GM19238 (cell line): ENCODE data around the gene MADCAM1.

Experiments
- DNase-seq: peaks from one replicate; pipeline ENCODE4 v3.0.0; 2011; ENCODE audit warnings: low spot score; ENCODE audit not compliant: insufficient read length

MADCAM1 gene

DNA sequence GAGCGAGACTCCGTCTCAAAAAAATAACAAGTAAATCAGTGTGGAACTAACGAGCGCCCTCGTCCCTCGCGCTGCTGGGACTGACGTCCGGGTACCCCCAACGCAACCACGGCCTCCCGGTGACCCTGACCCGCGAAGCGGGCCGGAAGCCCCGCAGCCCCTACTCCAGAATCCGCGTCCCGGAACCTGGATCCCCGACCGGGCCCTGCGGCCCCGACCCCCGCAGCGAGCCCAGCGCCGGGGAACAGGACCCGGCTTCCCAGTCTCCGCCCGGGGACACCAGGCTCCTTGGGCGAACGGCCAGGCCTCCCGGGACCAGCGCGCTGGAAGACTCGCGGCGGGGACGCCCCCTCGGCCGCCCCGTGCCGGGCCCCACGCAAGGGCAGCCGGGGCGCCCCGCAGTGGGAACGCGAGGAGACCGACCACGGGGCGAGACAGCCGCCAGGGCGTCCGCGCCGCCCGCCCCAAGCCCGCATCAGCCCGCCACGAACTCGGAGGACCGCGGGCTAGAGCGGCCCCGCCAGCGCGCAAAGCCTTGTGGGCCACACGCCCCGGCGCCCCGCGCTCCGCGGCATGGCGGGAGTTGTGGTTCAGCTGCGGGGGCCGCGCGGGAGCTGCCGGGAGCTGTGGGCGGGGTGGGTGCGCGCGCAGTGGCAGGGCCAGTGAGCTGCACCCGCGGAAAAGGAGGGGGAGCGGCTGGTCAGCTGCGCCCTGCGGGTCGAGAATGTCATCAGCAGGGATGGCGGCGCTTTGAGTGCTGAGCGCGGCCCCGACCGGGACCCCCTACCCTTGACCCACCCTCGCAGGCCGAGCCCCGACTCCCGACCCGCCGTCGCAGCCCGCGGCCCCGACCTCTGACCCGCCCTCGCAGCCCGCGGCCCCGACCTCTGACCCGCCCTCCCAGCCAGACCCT is 7.5 kb upstream of the MADCAM1 start:
- DNase-seq, result peak; percentile 97

DNA sequence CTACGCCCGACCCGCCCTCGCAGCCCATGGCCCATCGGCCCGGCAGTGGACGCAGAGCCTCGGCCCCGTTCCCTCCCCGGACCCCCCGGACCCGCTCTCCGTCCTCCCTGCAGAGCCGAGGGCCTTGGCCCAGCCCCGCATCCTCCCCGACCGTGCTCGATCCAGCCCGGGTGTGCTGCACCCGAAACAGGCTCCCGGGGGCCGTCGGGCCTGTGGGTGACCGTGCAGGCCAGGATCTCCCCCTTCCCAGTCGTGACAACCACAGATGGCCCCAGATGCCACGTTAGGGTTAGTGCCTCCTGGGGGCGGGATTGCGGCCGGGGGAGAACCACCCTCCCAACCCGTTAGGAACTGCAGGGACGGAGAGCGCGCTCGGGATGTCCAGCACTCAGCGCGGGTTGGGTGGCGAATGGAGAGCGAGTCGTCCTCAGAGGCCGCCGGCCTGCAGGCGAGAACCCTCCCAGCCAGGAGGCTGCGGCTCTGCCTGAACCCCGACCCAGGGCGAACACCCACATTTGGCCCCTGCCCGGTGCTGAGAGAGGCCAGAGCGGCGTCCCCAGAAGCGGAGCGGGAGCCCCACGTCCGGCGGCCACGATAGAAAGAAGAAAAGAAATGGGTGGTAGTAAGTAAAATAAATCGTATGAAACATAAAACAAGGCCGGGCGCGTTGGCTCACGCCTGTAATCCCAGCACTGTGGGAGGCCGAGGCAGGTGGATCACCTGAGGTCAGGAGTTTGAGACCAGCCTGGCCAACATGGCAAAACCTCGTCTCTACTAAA is 6.7 kb upstream of the MADCAM1 start:
- DNase-seq, result no peak

DNA sequence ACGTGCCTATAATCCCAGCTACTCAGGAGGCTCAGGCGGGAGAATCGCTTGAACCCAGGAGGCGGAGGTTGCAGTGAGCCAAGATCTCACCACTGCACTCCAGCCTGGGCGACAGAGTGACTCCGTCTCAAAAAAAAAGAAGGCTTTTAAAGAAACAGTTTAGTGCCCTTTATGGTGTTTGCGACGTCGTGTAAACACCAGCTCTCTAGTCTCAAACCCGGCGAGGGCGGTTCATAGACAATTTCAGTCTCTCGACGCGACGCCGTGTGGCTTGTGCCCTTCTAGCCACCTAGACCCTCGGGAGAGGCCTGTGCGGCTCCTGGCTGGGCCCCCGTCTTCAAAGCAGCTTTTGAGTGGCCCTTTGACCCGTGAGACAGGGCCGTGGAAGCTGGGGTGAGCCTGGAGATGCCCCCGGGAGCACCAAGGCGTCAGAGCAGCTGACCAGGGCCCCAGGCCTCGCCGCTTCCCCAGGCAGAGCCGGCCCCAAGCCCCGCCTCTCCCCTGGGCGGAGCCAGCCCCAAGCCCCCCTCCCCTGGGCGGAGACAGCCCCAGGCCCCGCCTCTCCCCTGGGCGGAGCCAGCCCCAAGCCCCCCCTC is 5.0 kb upstream of the MADCAM1 start:
- no peak for DNase-seq

DNA sequence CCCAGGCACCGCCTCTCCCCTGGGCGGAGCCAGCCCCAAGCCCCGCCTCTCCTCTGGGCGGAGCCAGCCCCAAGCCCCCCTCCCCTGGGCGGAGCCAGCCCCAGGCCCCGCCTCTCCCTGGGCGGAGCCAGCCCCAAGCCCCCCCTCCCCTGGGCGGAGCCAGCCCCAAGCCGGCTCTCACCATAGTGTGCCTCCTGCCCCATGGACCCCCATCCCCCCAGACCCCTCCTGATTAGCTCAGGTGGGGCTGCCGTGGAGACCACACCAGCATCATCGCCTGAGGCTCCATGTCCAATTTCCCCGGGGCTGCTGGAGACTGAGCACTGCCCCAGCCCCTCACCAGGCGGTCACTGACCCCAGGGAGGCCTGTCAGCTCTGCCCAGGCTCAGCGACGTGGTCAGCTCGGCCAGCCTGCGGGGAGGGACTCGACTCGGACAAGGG is 4.2 kb upstream of the MADCAM1 start:
- DNase-seq, result no peak

DNA sequence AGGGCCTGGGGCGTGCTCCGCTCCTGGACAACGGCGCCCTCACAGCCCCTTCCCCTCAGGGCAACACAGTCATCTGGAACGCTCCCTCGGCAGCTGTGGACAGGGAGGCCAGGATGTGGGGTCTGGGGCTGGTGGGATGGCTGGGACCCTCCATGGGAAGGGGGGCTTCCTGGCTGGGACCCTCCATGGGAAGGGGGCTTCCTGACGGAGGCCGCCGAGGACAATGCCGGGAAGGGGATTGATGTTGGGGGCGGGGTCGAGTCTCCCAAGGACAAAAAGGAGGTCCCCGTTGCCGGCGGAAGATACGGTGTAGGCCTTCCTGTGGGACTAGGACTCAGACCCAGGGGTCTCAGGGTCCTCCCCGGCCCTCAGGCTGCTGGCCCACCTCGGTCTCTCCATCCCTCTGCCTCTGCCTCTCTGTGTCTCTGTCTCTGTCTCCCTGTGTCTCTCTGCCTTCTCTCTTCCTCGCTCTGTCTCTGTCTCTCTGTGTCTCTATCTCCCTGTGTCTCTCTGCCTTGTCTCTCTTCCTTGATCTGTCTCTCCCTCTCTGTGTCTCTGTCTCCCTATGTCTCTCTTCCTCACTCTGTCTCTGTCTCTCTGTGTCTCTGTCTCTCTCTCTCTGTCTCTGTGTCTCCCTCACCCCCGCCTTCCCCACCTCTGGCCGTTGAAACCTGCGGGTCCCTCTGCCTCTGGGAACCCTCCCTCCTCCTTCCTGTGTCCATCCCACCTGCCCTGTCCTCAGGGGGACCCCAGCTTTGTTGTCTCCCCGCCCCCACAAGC is 2.7 kb upstream of the MADCAM1 start:
- no peak for DNase-seq

DNA sequence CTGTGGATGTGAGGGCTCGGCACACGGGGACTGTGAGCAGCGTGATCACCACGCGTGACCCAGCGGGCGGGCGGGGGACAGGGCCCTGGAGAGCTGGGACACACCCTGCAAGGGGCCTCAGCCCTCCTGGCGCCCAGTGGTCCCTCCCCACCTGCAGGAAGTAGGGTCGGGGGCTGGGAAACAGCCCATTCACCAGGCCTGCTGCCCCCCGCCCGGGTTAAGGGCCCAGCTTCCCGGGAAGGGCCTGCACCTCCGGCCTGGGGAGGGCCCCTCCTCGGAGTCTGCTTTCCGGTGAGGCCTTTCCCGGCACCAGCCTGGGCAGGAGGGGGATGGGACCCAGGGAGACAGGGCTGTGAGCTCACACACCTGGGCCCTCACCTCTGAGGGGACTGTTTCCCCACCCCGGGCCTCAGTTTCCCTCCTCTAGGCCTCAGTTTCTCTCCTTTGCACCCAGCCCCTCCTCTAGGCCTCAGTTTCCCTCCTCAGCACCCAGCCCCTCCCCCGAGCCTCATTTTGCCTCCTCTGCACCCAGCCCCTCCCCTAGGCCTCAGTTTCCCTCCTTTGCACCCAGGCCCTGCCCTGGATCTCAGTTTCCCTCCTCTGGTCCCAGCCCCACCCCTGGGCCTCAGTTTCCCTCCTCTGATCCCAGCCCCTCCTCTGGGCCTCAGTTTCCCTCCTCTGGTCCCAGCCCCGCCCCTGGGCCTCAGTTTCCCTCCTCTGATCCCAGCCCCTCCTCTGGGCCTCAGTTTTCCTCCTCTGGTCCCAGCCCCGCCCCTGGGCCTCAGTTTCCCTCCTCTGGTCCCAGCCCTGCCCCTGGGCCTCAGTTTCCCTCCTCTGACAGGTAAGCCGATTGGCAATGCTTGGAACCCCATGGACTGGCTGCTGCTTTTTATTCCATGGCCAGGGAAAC is 1.9 kb upstream of the MADCAM1 start:
- DNase-seq, result no peak

DNA sequence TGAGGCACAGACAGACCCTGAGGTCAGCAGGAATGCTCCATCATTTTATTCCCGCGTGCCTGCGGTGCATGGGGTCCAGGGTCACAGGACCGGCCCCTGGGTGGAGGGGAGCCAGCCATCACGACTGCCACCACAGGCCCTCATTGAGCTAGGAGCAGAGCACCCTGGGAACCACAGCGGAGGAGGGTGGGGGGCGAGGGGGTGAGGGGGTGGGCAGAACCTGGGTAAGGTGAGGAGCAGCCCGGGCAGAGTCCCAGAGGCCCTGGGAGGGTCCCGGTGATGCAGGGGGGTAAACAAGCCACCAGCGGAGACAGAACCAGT is 1.2 kb upstream of the MADCAM1 start:
- DNase-seq, result no peak

DNA sequence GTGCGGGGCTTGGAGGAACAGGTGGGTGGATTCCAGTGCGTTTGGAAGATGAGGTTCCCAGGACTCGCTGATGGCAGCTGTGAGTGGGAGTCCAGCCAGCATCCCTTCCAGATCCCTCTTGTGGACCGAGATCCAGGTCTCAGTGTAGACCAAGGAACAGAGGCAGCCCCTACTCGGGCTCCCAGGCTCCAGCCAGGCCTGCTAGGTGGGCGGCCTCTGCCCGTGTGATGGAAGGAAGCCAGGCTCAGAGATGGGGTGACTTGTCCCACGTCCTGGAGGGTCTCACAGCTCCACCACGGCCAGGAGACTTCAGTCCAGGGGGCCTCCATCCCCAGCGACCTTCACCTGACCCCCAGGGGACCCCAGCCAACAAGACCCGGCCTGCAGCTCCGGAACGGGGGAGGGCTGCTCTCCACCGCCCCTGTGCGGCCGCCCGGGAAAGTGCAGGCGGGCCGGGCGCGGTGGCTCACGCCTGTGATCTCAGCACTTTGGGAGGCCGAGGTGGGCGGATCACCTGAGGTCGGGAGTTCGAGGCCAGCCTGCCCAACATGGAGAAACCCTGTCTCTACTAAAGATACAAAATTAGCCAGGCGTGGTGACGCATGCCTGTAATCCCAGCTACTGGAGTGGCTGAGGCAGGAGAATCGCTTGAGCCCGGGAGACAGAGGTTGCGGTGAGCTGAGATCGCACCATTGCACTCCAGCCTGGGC is 729 bp upstream of the MADCAM1 start:
- no peak for DNase-seq

DNA sequence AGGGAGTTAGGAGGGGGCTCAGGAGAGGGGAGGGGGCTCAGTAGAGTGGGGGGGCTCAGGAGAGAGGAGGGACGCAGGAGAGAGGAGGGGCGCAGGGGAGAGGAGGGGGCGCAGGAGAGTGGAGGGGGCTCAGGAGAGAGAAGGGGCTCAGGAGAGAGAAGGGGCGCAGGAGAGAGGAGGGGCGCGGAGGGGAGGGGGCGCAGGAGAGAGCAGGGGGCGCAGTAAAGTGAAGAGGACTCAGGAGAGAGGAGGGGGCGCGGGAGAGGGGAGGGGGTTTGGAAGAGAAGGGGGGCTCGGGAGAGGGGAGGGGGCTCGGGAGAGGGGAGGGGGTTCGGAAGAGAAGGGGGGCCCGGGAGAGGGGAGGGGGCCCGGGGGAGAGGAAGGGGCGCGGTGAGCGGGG is 700 bp downstream of the MADCAM1 start:
- DNase-seq, result no peak

DNA sequence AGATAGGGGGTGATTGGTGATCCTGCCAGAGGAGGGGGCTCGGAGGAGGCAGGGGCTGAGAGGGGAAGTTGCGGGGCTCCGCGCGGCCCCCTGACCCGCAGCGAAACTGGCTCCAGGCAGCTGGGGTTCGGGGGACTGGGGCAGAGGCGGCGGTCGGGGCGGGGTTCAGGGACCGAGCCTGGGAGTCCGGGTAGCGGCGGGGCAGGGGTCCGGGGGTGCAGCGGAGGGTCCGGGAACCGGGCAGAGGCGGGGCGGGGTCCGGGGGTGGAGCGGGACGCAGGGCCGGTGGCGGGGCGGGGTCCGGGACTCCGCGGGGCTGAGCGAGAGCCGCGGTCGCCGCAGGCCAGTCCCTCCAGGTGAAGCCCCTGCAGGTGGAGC is 1.2 kb downstream of the MADCAM1 start:
- no peak for DNase-seq

DNA sequence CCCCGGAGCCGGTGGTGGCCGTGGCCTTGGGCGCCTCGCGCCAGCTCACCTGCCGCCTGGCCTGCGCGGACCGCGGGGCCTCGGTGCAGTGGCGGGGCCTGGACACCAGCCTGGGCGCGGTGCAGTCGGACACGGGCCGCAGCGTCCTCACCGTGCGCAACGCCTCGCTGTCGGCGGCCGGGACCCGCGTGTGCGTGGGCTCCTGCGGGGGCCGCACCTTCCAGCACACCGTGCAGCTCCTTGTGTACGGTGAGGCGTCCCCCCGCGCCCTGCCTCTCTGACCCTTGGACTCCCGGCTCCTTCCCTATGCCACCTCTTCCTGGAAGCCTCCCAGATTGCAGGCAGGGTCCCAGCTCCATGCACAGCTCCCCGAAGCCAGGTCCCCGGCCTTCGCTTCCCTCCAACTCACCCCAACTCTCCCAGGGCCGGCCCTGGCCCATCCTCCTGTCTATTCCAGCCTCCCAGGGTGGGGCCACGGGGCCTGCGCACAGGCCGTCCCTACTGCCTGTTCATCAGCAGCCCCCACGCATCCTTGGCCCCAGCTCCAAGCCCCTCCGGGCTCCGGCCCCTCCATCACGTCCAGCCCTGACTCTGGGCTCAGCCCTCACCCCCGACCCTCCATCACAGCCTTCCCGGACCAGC is 1.7 kb downstream of the MADCAM1 start:
- DNase-seq, result no peak

DNA sequence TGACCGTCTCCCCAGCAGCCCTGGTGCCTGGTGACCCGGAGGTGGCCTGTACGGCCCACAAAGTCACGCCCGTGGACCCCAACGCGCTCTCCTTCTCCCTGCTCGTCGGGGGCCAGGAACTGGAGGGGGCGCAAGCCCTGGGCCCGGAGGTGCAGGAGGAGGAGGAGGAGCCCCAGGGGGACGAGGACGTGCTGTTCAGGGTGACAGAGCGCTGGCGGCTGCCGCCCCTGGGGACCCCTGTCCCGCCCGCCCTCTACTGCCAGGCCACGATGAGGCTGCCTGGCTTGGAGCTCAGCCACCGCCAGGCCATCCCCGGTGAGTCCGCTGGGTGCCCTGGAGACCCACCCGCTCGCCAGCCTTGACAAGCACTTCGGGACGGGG is 2.2 kb downstream of the MADCAM1 start:
- no peak for DNase-seq

DNA sequence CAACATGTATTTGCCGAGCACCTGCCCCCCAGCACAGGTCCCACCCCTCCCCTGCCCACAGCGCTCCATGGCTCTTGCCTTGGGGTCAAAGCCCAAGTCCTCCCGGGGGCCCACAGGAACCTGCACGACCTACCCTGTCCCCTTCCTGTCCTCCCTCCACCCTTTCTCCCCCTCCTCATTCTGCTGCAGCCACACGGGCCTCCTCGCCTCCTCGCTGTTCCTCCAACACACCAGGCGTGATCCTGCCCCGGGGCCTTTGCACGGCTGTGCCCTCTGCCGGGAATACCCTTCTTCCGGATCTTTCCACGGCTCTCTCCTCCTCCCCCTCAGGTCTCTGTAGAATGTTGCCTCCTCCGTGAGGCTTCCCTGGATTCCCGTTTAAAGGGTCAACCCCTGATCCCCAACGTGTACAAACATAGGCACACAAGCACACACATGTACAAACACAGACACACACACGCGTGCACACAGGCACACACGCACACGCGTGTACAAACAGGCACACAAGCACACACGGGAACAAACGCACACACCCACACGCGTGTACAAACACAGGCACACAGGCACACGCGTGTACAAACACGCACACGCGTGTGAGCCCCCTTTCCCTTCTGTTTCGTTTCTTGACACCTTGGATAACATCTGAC is 2.8 kb downstream of the MADCAM1 start:
- no peak for DNase-seq

DNA sequence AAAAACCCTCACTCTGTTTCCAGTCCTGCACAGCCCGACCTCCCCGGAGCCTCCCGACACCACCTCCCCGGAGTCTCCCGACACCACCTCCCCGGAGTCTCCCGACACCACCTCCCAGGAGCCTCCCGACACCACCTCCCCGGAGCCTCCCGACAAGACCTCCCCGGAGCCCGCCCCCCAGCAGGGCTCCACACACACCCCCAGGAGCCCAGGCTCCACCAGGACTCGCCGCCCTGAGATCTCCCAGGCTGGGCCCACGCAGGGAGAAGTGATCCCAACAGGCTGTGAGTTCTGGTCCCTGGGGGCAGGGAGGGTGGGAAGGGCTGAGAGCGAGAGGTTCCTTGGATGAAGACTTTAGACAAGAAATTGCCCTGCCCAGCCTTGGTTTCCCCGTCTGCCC is 5.4 kb downstream of the MADCAM1 start:
- DNase-seq, result no peak

DNA sequence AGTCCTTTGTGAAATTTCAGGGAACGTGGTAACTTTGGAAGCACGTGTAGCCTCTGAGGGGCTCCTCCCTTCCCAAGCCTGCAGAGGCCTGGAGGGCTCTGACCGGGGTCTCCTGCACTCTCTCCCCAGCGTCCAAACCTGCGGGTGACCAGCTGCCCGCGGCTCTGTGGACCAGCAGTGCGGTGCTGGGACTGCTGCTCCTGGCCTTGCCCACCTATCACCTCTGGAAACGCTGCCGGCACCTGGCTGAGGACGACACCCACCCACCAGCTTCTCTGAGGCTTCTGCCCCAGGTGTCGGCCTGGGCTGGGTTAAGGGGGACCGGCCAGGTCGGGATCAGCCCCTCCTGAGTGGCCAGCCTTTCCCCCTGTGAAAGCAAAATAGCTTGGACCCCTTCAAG is 8.3 kb downstream of the MADCAM1 start:
- DNase-seq, result no peak

DNA sequence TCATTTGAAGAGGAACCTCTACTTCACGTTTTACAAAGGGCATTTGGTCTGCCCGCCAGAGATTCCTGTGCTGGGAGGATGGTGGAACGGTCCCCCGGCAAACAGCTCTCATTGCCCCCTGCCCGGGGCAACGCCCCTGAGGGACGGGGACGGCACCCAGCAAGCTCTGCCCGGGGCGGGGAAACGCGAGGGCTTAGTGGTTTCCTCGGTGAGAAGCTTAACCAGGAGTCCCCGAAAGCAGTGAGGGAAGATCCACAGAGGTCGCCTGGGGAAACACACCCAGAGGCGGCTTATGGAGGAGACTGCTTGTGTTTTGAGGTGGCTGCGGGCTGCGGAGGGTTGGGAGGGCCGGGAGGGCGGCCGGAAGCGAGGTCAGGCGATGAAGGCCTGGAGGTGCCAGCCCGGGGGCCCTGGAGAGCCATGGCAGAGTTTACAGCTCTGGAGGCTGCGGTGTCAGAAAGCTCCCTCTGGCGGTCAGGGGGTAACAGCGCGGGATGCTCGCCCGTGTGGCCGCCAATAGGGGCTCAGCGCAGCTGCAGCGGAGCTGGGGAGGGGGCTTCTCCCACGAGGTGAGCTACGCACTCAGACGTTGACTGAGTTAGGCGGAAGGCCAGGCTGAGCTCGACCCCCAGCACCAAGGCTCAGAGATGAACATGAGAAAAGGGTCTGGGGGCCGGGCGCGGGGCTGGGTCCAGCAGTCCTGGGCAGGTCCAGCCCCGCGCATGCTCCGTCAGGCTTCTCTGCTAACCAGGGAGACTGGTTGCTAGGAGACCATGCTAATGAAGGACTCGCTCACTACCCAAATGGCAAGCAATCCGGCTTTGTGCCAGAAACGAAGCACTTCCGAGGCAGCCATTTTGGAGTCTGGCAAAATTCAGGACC is 10.4 kb downstream of the MADCAM1 start:
- peak; percentile 97 for DNase-seq

DNA sequence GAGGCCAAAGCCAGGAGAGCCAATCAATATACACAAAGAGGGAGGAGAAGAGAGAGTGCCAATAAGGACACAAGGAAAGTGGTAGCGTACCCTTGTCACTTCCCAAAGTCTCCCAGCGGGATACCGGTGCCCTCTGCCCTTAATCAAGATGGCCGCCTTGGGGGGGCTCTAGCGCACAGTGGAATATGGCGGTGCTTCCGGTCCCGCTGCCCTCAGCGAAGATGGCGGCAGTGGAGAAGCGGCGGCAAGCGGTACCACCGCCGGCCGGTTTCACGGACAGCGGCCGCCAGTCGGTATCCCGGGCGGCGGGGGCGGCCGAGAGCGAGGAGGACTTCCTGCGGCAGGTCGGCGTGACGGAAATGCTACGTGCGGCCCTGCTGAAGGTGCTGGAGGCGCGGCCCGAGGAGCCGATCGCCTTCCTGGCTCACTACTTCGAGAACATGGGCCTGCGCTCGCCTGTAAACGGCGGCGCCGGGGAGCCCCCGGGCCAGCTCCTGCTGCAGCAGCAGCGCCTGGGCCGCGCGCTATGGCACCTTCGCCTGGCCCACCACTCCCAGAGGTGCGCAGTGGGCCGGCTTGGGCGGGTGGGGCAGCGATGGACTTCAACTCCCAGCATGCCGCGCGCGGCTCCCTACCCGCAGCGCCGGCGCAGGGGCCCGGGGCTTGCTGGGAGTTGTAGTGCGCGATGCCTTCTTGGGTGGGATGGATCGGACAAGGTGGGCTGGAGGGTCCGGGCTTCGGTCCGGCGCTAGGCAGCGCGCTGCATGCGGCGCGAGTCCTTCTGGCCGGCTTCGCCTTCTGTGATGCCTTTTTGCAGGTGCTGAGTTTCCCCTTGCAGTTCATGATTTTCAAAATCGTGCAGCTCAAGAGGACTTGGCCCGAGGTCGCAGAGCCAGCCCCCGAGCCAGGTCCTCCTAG is 11.3 kb downstream of the MADCAM1 start, which contains the start of gene TPGS1:
TPGS1 (plus strand) TSS at position 212 of the 918 bp plus-strand sequence; CDS start at position 222, 10 bp downstream.
- peak; percentile 85 for DNase-seq
